ENCODE data around the gene RELT.

RELT gene, protein sequence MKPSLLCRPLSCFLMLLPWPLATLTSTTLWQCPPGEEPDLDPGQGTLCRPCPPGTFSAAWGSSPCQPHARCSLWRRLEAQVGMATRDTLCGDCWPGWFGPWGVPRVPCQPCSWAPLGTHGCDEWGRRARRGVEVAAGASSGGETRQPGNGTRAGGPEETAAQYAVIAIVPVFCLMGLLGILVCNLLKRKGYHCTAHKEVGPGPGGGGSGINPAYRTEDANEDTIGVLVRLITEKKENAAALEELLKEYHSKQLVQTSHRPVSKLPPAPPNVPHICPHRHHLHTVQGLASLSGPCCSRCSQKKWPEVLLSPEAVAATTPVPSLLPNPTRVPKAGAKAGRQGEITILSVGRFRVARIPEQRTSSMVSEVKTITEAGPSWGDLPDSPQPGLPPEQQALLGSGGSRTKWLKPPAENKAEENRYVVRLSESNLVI

DNA sequence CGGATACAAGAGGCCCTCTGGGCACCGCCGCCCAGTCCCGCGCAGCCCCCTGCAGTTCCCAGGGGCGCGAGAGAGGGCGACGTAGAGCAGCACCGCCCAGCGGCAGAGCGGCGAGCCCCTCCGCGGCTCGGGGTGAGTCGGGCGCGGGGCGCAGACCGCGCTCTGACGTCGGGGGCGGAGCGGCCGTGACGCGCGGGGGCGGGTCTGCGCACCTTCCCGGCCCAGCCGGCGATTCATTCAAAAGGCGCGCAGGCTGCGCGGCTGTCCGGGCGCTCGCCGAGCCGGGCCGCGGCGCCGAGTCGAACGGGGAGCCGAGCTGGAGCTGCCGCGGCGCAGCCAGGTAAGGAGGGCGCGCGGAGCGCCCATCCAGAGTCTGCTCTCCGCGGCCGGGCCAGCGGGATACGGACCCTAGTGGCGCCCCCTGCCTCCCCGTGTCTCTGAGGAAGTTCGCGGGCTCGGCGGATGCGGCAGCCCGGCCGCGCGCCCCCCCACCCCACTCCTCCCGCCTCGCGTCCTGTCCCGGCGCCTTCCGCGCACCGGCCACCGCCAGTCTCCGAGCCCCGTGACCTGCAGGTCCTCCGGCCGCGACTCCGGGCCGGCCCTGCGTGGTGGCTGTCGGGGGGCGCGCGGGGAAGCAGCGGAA is at the start of gene RELT:
RELT (plus strand) TSS at position 240 of the 643 bp plus-strand sequence. CDS start 12,738 bp downstream, outside the sequence.
- peak; percentile 76 for DNase-seq (ENCODE audit: low read depth, low spot score)

DNA sequence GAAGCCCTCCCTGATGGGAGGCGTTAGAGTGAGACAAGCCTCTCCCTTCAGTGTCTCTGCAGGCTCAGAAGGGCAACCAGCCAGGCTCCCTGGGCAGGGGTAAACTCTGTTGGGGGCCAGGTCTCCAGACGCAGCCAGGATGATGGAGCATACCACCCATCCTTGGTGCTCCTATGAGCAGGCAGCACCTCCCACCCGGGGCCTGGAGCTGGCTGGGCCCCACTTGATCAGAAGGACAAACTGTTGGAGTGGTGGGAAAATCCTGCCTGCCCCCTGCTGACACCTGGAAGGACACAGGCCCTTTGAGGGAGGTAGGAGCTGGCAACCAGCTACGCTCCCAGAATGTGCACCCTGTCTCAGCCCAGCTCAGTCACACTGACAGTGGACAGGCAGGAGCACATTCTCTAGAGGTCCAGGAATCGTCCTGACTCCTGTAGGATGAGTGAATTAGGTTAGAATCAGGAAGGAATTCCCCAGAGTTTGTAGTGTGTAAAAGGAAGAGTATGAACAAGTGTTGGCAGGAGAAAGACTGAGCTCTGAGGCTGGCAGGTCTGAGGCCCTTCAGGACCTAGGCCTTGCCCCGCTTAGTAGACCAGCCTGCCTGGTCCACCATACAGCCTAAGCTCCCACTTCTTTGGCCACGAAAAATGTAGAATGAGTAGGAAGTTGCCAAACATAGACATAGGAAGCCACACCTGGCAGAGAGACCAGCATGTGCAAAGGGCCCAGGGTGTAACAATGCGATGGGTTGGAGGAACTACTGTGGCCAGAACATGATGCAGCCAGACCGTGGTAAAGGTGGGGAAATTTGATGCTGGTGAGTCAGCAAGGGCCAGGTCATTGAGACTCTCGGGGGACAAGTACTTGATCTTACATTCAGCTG is 49.0 kb upstream of the RELT start:
- no peak for DNase-seq (ENCODE audit: low read depth, low spot score)

DNA sequence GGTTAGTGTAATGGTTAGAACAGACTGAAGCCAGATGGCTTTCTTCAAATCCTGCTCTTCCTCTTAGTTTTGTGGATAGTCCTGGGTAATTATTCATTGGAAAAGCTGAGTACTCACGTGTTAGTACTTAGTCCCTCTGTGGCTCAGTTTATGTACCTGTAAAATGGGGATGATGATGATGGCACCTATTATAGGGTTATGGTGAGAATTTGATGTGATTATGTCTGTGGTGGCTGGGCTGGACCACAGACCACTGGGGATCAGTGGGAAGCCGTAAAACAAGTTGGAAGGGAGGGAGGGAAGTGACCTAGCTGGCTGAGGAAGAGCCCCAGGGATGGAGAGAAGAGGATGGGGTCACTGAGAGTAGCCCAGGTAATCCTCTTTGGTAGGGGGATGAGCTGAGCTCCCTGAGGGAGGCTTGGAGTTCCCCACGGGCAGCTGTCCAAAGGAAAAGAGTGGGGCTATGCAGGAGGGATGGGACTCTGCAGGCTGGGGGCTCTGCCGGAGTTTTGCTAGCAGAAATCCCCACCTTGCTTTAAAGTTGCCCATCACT is 48.3 kb upstream of the RELT start:
- DNase-seq (ENCODE audit: low read depth, low spot score) = no peak

DNA sequence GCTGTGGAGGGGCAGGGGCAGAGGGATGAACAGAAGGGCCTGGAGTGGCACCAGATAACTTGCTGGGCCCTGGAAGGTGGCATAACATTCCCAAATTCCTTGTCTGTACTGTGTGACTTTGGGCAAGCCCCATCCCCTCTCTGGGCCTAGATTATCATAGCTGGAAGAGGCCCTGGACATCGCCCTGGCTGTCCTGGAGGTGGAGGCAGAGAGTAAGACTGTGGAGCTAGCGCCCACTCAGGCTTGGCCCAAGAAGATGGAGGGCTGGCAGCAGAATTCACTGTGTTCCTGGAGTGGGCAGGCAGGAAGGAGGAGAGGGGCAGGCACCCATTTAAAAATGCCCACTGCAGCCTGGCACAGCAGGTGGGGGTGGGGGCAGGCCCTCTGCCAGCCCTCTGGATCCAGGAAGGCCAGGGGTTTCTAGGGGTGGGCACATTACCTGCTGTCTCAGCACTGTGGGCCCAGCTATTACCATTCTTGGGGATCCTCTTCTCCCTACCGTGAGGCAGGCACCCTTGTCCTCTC is 45.6 kb upstream of the RELT start:
- DNase-seq (ENCODE audit: low read depth, low spot score) = no peak

DNA sequence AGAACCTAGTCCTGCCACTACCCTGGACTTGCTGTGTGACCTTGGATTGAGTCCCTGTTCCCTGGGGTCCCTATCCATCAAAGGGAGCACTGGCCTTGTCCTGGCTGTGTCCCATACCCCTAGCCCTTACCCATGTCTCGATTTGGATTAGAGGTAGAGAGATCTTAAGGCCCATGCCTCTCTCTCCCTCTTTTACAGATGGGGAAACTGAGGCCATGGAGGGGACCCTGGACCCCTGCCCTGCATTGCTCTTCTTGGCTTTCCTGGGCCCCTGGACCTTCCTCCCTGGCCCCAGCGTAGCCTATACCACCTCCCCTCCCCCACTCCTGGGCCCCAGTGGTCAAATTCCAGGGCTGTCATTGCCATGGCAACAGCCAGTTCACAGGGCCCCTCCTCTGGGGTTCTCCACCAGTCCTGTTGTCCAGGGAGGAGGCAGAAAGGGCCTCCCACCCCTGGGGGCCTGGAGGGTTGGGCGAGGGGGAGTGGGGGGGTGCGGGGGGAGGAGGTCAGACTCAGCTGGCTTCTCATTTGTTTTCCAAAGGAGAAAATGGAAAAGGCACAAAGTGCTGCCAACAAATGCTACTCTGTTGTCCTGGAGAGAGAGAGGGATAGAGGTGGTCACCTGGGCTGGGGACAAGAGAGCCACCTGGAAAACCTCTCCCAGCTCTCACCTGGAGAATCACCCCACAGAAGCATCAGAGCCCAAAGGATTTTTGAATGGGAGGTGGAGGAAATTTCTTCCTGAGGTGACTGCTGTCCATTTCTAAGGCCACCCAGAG is 44.9 kb upstream of the RELT start:
- no peak for DNase-seq (ENCODE audit: low read depth, low spot score)

DNA sequence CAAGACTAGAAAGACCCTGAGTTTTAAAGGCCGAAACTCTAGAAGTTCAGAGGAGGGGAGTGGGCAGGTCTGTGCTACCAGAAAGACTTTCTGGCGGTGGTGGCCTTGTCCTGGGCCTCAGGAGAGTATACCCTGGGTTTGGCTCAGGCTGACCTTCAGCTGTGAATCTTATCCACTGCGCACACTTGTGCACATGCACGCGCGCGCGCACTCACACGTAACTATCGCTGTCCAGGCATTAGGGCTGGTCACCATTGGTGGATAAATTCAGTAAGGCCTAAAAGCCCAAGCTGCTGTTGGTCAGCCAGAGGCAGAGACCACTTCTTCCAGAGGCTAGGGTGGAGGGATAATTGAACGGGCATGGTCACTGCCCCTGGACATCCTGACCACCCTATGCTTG is 43.0 kb upstream of the RELT start:
- DNase-seq (ENCODE audit: low read depth, low spot score) = no peak

DNA sequence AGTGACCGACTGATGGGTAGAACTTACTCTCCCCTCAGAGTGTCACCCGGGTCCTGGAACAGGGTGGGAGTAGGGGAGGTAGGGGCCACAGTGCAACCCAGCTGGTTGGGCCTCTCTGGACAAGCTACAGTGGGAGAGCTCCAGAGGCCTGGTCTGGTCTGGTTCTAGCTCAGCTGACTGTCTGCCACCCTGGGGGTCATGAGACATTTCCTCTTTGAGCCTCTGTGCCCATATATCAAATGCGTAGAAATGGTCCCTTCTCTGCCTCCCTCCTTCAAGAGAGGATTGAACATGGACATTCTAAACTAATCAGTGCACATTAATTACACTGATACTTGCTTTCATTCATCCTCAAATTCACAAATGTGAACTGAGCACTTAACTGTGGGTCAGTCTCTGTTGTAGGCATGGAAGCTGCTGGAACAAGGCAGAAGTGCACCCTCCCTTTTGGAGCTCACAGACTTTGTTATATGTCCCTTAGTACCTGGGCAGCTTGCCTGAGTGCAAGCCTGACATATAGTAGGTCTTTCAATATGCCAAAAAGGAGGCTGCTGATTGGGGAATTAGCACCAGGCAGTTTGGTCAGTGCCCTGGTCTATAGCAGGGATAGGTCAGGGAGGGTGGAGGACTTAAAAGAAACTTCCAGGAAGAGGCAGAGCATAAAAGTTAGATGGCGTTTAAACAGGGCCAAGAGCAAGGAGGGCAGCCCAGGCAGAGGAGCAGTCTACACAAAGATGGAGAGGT is 42.4 kb upstream of the RELT start:
- no peak for DNase-seq (ENCODE audit: low read depth, low spot score)

DNA sequence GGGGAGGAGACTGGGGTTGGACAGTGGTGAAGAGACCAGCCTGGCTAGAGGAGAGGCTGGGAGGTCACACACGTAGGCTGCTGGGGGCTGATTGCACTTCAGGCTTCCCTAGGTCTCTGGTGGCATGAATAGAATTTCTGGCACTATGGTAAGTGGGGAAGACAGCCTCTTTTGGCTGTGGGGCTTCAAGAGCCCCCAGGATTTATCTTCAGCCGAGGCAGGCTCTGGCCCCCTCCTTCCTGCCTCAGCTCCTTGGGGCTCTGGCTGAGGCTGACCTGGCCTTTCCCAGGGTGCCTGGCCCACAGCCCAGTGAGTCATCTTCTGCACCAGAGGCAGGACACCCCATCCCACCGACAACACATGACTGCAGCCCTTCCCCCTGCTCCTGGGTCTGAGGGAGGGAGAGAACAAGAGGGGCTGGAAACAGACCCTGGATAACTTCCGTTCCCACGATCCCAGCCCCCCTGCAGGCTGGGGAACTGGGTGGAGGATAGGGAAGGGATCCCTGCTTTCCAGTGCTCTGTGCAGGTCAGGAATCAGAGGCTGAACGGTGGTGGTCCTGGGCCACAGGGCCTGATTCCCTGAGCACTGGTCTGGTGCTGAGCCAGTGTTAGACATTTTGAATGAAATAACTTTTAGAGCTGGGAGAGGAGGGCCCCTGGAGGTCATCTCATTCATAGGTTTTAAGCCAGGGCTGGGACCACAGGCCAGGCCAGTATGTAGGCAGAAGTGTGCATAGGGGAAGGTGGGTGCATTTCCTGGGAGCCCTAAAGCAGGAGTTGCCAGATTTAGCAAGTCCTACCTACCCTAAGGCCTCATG is 41.6 kb upstream of the RELT start:
- peak; percentile 97 for DNase-seq (ENCODE audit: low read depth, low spot score)

DNA sequence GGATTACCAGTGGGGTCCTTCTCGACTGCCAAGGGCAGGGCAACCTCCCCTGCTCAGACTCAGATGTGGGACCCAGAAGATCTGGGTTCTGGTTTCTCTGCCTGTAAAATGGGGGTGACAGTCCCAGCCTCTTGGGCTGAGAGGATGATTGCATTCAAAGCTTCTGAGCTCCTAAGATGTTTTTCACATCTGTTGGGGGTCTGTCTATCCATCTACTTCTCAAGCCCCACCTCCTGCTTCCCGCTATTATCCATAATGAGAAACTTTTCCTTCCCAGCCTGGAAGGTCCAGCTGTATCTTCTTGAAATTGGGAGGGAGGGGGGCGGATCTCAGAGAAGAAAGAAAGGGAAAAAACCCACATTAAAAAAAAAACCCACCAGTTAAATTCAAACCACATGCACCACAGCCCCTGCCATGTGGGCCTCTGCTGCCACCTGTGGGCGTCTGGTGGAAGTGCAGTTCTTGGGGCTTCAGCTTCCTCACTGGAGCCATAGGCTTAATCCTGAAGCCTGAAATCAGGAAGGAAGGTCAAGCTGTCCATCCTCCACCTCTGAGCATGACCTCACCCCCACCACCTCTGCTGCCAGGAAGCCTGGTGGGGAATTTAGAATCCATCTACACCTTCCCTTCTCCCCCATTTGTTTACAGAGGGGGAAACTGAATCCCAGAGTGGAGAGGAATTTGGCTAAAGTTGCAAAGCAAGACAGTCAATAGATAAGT is 40.8 kb upstream of the RELT start:
- DNase-seq (ENCODE audit: low read depth, low spot score) = peak; percentile 69

DNA sequence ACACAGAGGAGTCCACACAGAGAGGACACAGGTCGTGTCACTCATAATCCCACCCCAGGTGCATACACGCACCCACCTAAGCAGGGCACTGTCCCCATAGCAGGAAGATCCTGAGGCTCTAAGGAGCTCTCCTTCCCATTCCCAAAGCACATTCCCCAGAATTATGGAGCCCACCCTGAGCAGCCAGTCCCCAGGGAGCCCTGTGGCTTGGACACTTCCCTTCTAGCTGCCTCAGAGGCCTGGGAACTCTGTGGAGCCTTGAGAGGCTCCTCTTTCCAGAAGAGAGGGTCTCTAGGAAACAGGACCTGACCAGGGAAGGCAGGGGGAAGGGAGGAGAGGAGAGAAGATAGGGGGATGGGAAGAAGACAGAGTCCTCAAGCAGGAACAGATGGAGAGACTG is 38.4 kb upstream of the RELT start:
- DNase-seq (ENCODE audit: low read depth, low spot score) = no peak

DNA sequence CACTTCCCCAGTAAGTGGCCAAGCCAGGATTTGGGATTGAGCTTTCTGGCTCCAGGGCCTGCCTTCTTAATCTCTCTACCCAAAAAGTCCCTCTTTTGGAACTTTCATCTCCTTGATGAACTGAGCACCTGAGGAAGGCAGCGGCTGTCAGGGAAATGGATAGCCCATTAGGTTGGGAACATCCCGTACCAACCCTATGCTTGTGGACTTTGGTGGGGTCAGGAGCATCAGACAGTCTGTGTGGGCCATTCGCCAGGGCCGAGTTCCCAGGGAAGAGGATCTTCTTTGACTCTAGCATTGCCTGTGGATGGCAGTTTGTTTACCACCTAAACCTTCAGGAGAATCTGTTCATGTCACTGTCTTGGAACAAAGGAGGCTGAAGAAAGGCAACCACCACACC is 37.9 kb upstream of the RELT start:
- DNase-seq (ENCODE audit: low read depth, low spot score) = no peak

DNA sequence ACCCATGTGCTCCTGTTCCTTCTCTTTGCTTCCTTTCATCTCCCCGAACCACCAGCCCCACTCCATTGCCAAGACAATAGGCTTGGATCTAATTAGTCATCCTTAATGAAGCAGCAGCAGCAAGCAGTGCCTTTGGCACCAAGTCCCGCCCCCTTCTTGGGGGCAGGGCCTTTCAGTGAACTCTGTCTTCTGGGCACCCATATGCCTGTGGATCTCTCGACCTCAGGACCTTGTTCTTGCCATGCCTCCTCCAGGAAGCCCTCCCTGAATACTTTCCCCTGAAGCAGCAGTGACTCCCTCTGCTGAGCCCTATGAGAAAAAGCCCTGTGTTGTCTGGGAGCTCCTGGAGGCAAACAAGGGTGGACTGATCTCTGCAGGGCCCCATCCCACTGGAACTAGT is 36.0 kb upstream of the RELT start:
- no peak for DNase-seq (ENCODE audit: low read depth, low spot score)

DNA sequence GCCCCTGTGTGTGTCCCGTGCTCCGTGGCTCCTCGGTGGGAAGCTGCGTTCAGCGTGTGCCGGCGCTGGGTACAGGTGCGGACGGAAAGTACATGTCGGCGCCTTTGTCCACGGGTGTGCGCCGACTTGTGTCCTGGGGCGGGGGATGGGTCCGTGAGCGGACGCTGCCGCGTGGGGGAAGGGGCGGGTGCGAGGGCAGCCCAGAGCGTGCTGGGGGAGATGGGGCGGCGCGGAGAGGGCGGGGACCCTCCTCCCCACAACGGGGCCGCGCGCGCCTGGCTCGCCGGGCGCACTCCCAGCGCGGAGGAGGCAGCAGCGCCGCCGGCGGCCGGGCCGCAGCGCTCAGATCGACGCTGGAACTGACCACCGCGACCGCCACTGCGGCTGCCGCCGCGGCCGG is 33.6 kb upstream of the RELT start:
- DNase-seq (ENCODE audit: low read depth, low spot score) = no peak

DNA sequence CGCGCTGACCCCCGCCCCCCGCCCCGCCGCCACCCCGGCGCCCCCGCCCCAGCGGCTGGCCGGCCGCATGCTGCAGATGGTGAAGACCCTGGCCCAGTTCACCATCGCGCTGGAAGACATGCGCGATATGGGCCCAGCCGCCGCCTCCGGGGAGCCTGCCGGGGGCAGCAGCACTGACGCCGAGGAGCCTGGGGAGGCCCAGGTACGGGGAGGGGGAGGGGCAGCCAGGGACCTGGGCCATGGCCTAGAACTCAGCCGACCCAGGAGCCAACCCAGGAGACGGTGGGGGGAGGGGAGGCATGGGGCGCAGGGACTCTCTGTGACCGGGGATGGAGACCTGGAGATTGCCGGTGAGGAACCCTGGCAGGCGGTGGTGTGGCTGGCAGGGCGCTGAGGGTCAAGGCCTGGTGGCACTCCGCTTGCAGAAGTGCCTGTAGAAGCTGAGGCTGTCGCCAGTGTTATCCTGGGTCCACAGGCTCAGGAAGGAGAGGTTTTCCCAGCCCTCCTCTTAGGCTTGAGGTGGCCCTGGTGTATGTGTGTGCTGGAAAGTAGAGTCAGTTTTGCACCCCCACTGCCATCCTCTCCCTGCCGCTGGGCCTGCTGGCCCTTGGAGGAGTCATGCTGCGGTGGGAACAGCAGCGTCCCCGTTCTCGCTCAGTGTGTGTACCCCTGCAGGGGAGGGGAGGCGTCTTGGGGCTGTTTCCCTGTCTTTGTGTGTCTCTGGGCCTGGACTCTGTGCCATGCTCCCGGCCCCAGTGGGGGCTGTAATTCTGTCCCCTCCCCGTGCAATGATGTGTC is 32.9 kb upstream of the RELT start:
- DNase-seq (ENCODE audit: low read depth, low spot score) = no peak

DNA sequence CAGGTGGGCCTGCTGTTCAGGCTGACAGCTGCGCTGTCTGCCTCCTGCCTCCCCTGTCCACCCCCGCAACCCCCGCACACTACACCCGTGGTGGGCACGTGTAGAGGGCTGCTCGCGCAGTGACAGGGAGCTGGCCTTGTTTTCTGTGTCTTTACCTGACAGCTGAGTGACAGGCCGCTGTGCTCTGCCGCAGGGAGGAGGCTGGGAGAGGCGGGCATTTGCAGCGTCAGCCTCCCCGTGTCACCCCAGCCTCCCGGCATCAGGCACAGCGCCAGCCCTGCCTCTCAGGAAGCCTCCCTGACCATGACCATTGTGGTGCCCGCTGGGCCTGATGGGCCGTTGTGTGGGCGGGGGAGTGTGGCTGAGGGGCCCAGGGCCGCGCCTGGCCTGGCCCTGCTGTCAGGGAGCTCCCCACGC is 32.0 kb upstream of the RELT start:
- DNase-seq (ENCODE audit: low read depth, low spot score) = no peak

DNA sequence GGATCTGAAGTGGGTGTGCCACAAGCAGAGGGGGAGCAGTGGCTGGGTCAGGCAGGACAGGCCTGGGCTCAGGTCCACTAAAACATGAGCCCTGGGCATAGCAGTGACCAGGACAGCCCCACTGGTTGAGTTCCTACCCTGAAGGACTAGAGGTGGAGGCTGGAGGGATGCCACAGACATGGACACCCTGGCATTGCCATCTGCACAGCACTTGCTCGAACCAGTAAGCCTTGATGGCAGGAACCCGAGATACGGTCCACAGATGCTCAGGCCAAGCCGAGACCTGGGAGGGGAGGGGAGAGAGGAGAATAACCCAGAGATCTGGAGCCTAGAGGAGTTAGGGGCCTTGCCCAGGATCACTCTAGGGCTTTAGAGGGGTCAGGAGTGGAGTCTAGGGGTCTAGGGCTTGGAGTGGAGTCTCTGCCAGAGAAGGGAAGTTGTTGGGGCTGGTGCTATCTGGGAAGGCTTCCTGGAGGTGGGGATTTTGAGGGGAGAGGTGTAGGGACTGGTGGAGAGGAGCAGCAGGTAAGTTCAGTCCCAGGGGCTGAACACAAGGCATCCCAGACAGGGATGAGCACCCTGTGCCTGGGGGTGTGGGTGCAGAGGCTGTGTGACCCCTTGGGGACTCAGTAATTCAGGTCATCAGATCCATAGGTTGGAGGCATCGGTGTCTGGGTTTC is 30.6 kb upstream of the RELT start:
- no peak for DNase-seq (ENCODE audit: low read depth, low spot score)
